Natural killer cell treated with Interleukin-12 subunit alpha and Interleukin-12 subunit beta and Interleukin-15 and Interleukin-18, amount 100 ng/mL, for 72 hours (primary cell): ENCODE results near the gene TPK1. TPM values are rescaled to one million over a fixed set of nuclear protein-coding genes. Genes with fewer than 3 reads are reported as not detected.

ENCODE experiments used
- ATAC-seq, 2 donors: fragments of 150-1000 bp; cut with Tn5 transposase in 1 of 2; sonication (Bioruptor Pico), chemical (Tn5 transposase) in 1 of 2; 2 replicates each; pipeline ENCODE4 v1.10.0; 2021
- DNase-seq: peaks from one replicate; pipeline ENCODE4 v3.0.0; 2022; ENCODE audit warnings: low spot score
- H3K27ac Mint-ChIP-seq, 2 donors: 1 replicate in 1 of 2; 2 replicates in 1 of 2; pipeline ENCODE4 v1.8.0; 2022; ENCODE audit warnings: mixed read lengths in 2 of 2, mild to moderate bottlenecking in 1 of 2, moderate library complexity in 1 of 2
- H3K27me3 Mint-ChIP-seq, 2 donors: 1 replicate in 1 of 2; 2 replicates in 1 of 2; pipeline ENCODE4 v1.8.0; 2022; ENCODE audit warnings: mixed read lengths in 2 of 2
- H3K36me3 Mint-ChIP-seq: one replicate; pipeline ENCODE4 v1.8.0; 2022; ENCODE audit warnings: mixed read lengths
- H3K4me1 Mint-ChIP-seq, 2 donors: 1 replicate in 1 of 2; 2 replicates in 1 of 2; pipeline ENCODE4 v1.8.0; 2022; ENCODE audit warnings: low read depth in 2 of 2, mixed read lengths in 2 of 2, mild to moderate bottlenecking in 1 of 2
- H3K4me3 Mint-ChIP-seq: one replicate; pipeline ENCODE4 v1.8.0; 2022; ENCODE audit warnings: mixed read lengths
- H3K9me3 Mint-ChIP-seq: 2 replicates; pipeline ENCODE4 v1.8.0; 2022; ENCODE audit warnings: mixed read lengths
- total RNA-seq, 2 donors: library from RNA; stranded (reverse); gene quantifications; one replicate each; pipeline ENCODE4 v1.2.3, GENCODE V29; 2022

TPK1 gene
- total RNA-seq, 2 donors from 2014 or later = 10.7 to 13.0 TPM

DNA sequence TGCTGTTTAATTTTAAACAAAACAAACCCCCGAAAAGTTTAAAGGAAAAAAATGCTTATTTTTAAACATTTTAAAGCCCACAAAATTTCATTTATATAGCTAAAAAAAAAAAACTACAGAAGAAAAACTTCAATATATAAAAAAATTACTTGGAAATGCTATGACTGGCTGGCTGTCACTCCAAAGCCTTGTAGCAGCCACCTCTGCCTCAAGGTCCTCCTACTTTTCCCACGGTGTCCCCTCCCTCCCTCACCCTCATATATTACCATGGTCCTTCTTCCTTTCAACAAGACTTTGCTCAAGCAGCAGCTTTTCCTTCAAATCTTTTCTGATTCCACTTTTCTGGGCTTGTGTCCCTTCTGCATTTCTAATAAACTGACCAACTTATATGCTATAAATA is 122.0 kb downstream of the TPK1 start:
- Mint-ChIP-seq H3K36me3 (no peaks in the 10 kb centered on the region), H3K4me3 (no peak overlapping the region), H3K9me3 (peaks cover 3% of the 10 kb centered on the region), H3K27ac (no peak overlapping the region), H3K27me3 (no peaks in the 10 kb centered on the region), H3K4me1 (peaks cover 9 to 11% of the 10 kb centered on the region in 2 donors)
- no peak for ATAC-seq
- no peak for DNase-seq

DNA sequence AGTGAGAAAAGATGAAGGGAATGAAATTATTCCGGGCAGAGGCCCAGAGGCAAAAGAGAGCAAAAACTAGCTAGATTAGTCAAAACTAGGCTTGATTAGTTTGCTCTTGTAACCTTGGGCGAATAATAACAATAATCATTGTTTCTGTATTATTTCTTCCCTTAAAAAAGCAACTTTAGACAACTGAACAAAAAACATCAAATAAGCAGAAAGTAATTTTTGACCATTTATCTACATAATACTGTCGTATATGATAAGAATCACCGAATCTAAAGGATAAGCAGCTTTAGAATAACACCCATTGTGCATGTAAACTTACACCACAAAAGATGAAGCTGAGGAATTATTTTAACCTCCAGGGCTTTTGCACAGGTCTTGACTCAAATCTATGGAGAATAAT is 125.1 kb downstream of the TPK1 start:
- peaks cover 6 to 11% of the 10 kb centered on the region in 2 donors for H3K4me1 Mint-ChIP-seq

DNA sequence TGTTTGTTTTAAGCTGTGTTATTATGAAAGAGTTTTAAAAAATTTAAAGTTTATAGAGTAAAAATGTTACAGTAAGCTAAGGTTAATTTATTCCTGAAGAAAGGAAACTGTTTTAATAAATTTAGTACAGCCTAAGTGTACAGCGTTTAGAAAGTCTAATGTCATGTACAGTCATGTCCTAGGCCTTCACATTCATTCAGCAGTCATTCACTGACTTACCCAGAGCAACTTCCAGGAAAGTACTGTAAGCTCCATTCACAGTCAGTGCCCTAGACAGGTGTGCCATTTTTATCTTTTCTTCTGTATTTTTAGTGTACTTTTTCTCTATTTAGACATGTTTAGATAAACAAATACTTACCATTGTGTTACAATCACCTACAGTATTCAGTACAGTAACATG is 126.8 kb downstream of the TPK1 start:
- Mint-ChIP-seq H3K27ac (no peak overlapping the region), H3K4me1 (peaks cover 11% of the 10 kb centered on the region in 2 donors), H3K36me3 (no peaks in the 10 kb centered on the region), H3K9me3 (no peaks in the 10 kb centered on the region), H3K4me3 (no peak overlapping the region), H3K27me3 (no peaks in the 10 kb centered on the region)
- DNase-seq = no peak
- no peak for ATAC-seq

More for the DNA sequence above, 125.1 kb downstream of the TPK1 start:
- Mint-ChIP-seq H3K4me3 (no peak overlapping the region), H3K9me3 (no peaks in the 10 kb centered on the region), H3K27me3 (no peaks in the 10 kb centered on the region), H3K36me3 (no peaks in the 10 kb centered on the region), H3K27ac (no peak overlapping the region)
- ATAC-seq (no peak), DNase-seq (no peak)

DNA sequence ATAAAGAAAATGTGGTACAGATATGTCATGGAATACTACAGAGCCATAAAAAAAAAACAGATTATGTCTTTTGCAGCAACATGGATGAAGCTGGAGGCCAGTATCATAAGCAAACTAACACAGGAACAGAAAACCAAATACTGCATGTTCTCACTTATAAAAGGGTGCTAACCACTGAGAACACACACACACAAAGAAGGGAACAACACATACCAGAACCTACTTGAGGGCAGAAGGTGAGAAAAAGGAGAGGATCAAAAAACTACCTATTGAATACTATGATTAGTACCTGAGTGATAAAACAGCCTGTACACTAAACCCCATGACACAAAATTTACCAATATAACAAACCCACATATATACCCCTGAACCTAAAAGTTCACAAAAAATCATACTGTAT is 144.6 kb downstream of the TPK1 start:
- H3K9me3 Mint-ChIP-seq = no peaks in the 10 kb centered on the region
- H3K36me3 Mint-ChIP-seq = no peaks in the 10 kb centered on the region
- DNase-seq (no peak), ATAC-seq (peak; percentile 68 to 75)
- peaks cover 13 to 15% of the 10 kb centered on the region in 2 donors for H3K4me1 Mint-ChIP-seq
- H3K27ac Mint-ChIP-seq = no peak overlapping the region
- H3K27me3 Mint-ChIP-seq = peaks cover 0 to 2% of the 10 kb centered on the region in 2 donors
- H3K4me3 Mint-ChIP-seq = peak overlapping the region; percentile 28

DNA sequence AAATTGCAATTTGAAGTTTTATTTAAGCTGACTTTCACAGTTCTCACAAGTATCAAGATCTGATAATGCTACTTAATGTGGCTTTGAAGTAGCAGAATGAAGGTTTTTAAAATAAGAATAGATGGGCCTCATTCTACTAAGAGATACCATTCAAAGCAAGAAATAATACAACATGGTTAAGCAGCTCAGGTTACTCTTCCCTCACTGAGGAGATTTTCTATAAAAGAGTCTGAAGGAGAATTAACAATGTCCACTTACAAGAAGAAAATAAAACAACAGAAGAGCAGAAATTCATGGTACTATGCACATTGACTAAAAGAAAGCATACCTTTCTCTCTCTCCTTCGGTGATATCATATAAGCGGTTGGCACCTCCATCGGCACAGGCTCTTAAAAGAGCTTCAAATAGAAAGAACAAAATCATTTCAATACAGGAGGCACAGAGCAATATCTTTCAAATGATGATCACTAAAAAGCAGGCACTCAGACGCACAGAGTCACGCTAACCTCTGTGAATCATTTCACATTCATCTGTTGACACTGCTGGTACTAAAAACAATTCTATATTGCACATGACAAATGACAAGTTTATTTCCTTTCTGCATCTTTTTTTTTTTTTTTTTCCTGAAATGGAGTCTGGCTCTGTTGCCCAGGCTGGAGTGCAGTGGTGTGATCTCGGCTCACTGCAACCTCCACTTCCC is 153.1 kb downstream of the TPK1 start:
- peak in 1 of 2 donors; percentile 20 for ATAC-seq
- H3K27ac Mint-ChIP-seq = no peak overlapping the region
- H3K4me3 Mint-ChIP-seq = no peak overlapping the region

DNA sequence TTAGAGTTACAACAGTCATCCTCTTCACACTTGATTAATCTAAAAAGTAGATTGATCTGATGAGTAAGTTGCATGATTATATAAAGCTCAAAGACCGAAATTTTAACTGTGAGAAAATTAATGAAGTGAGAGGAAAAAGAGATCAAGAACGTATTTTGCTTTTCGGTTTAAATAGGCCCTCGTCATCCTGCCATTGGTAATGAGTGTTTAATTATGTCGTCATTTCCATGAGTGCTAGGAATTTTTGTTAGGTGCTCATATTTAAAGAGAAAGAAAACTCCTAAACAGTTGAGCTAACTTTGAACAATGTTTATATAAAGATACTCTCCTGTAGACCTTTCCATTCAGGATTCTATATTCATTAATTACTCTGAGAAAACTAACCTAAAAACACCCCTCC is 159.4 kb downstream of the TPK1 start:
- H3K9me3 Mint-ChIP-seq = no peaks in the 10 kb centered on the region
- no peak for ATAC-seq
- no peaks in the 10 kb centered on the region for H3K27me3 Mint-ChIP-seq
- H3K4me3 Mint-ChIP-seq = no peak overlapping the region
- H3K4me1 Mint-ChIP-seq = no peaks in the 10 kb centered on the region
- no peaks in the 10 kb centered on the region for H3K36me3 Mint-ChIP-seq
- no peak for DNase-seq
- H3K27ac Mint-ChIP-seq = no peak overlapping the region

More for the DNA sequence above, 153.1 kb downstream of the TPK1 start:
- no peaks in the 10 kb centered on the region for H3K36me3 Mint-ChIP-seq
- peaks cover 0 to 6% of the 10 kb centered on the region in 2 donors for H3K4me1 Mint-ChIP-seq
- H3K9me3 Mint-ChIP-seq = no peaks in the 10 kb centered on the region
- peaks cover 0 to 2% of the 10 kb centered on the region in 2 donors for H3K27me3 Mint-ChIP-seq
- DNase-seq = no peak

DNA sequence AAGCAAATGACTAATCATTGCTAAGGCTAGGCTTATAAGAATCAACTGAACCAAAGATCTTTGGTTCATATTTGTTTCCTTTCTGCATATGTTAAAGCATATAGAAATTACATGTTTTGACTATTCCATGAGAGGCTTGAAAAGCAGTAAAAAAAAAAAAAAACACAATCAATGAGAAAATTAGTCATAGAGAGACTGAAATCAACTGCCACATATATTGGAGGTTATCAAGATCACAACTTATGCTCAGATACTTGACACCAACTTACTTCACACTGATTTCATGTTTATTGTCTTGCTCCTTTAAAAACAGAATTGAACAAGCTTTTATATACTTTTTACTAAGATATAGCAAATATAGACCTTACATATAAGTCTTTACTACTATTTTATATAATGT is 161.3 kb downstream of the TPK1 start:
- no peak for DNase-seq
- H3K4me1 Mint-ChIP-seq = no peaks in the 10 kb centered on the region
- H3K9me3 Mint-ChIP-seq = no peaks in the 10 kb centered on the region
- H3K27me3 Mint-ChIP-seq = no peaks in the 10 kb centered on the region
- H3K36me3 Mint-ChIP-seq = no peaks in the 10 kb centered on the region
- no peak for ATAC-seq
- no peak overlapping the region for H3K4me3 Mint-ChIP-seq
- H3K27ac Mint-ChIP-seq = no peak overlapping the region

DNA sequence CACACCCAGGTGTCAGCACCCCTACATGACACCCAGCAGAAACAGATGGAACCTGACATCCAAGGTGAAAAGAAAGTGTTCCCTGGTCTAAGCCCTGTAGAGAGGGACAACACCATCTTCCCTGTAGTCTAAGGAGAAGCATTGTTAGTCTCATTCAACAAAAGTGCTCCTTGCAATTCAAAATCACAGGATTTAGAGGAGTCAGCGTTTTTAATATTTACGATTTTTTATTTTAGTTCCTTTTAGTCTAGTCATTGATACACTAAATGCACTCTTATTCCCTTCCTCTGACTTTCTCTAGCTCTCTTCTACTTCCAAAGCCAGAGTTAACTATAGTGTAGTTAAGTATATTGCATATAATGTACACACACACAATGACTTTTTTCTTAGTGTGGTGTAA is 163.0 kb downstream of the TPK1 start:
- Mint-ChIP-seq H3K9me3 (no peaks in the 10 kb centered on the region), H3K27me3 (no peaks in the 10 kb centered on the region), H3K27ac (no peak overlapping the region), H3K4me3 (no peak overlapping the region), H3K4me1 (no peaks in the 10 kb centered on the region), H3K36me3 (no peaks in the 10 kb centered on the region)
- DNase-seq (no peak), ATAC-seq (no peak)

DNA sequence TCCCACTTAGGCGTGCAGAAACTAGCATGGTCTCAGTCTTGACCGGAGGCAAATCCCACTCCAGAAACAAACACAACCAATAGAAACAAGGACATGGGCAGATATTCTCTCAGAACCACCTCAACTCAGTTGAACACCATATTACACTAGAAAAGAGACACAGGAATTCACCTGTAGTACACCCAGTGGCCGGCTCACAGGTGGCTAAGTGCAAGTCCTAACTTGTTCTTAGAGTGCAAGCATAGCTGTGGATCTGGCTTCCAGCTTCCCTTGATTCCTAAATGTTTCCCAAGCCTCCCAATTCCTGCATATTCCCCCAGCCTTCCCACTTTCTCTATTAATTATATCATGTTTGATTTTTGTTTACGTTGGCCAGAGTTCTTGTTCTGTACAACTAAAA is 164.4 kb downstream of the TPK1 start:
- H3K4me1 Mint-ChIP-seq = no peaks in the 10 kb centered on the region
- H3K27me3 Mint-ChIP-seq = no peaks in the 10 kb centered on the region
- no peak overlapping the region for H3K27ac Mint-ChIP-seq
- no peak overlapping the region for H3K4me3 Mint-ChIP-seq
- H3K36me3 Mint-ChIP-seq = no peaks in the 10 kb centered on the region
- no peak for DNase-seq
- no peak for ATAC-seq
- H3K9me3 Mint-ChIP-seq = no peaks in the 10 kb centered on the region

DNA sequence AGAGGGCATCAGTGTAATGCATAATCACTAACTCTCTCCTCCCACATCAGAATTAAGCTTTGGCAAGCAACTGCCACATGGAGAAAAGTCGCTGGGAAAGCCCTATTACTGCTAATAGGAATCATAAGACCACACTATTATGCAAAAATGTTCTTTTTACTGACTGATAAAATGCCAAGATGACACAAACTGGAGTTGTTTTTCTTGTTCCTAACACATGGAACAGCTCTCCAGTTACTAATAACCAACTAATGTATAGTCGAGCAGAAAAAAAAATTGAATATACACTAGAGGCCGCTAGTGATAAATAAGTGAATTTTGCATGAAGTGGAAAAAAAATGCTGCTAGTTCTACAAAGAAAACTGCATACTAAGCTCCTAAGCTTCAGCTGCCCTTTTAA is 165.6 kb downstream of the TPK1 start:
- no peak overlapping the region for H3K4me3 Mint-ChIP-seq
- H3K27ac Mint-ChIP-seq = no peak overlapping the region
- no peaks in the 10 kb centered on the region for H3K9me3 Mint-ChIP-seq
- no peak for ATAC-seq
- H3K27me3 Mint-ChIP-seq = no peaks in the 10 kb centered on the region
- H3K36me3 Mint-ChIP-seq = no peaks in the 10 kb centered on the region
- H3K4me1 Mint-ChIP-seq = no peaks in the 10 kb centered on the region
- DNase-seq = no peak

DNA sequence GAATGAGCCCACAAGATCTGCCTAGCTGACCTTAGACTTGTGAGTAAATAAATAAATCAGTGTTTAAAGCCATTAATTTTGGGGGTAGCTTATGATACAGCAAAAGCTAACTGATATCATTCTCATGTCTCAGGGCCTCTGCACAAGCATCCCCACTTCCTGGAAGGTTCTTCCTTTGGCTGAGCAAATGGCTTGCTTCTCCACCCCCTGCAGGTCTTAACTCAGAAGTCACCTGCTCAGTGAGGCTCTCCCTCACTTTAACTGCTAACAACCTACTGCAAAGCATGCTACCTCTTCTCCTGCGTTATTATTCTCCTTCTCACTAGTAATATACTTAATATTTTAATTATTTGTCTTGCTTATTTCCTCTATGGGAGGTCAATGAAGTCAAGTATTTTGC is 167.3 kb downstream of the TPK1 start:
- no peaks in the 10 kb centered on the region for H3K27me3 Mint-ChIP-seq
- H3K4me1 Mint-ChIP-seq = no peaks in the 10 kb centered on the region
- H3K9me3 Mint-ChIP-seq = no peaks in the 10 kb centered on the region
- no peak overlapping the region for H3K27ac Mint-ChIP-seq
- H3K4me3 Mint-ChIP-seq = no peak overlapping the region
- DNase-seq (no peak), ATAC-seq (no peak)
- no peaks in the 10 kb centered on the region for H3K36me3 Mint-ChIP-seq

DNA sequence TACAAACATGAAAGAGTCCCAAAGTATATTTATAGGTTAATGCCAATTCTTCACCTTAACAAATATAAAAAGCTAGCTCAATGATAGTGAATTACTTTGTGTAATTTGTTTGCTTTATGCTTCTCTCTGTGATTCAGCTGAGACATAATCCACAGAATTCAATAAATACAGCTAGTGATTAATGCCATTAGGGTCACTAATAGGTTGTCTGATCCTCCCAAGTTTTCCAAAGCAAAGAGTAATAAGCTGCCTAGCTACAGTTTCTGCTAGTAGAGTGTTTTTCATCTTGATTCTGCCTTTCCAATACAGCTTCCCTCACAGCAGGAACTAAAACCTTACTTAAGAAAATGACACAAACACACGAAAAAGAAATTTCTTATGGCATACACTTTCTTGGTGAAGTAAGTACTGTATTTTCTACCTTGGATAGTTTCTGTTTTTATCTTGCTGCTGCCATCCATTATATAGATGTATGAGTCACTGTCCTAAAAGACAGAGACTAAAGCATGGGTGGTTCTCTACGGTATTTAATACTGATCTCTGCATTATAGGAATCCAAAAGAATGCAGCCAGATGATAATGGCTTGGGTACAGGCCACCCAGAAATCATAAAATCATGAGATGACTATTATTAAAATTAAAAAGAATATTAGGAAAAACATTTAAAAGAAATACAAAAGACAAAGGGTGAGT is 170.0 kb downstream of the TPK1 start:
- DNase-seq (no peak), ATAC-seq (no peak)
- no peaks in the 10 kb centered on the region for H3K4me1 Mint-ChIP-seq
- no peaks in the 10 kb centered on the region for H3K27me3 Mint-ChIP-seq
- H3K4me3 Mint-ChIP-seq = no peak overlapping the region
- no peaks in the 10 kb centered on the region for H3K9me3 Mint-ChIP-seq
- no peaks in the 10 kb centered on the region for H3K36me3 Mint-ChIP-seq
- no peak overlapping the region for H3K27ac Mint-ChIP-seq

DNA sequence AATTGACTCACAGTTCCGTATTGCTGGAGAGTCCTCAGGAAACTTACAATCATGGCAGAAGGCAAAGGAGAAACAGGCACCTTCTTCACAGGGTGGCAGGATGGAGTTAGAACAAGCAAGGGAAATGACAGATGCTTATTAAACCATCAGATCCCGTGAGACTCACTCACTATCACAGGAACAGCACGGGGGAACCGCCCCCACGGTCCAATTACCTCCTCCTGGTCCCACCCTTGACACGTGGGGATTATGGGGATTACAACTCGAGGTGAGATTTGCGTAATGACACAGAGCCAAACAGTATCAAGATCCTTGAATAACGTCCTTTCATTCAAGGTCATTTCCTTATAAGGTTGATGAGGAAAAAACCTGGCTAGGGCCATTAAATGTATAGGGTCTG is 176.6 kb downstream of the TPK1 start:
- no peak overlapping the region for H3K4me3 Mint-ChIP-seq
- H3K36me3 Mint-ChIP-seq = no peaks in the 10 kb centered on the region
- ATAC-seq = no peak
- H3K27me3 Mint-ChIP-seq = no peaks in the 10 kb centered on the region
- no peak for DNase-seq
- no peak overlapping the region for H3K27ac Mint-ChIP-seq
- H3K9me3 Mint-ChIP-seq = no peaks in the 10 kb centered on the region
- H3K4me1 Mint-ChIP-seq = peaks cover 0 to 4% of the 10 kb centered on the region in 2 donors

DNA sequence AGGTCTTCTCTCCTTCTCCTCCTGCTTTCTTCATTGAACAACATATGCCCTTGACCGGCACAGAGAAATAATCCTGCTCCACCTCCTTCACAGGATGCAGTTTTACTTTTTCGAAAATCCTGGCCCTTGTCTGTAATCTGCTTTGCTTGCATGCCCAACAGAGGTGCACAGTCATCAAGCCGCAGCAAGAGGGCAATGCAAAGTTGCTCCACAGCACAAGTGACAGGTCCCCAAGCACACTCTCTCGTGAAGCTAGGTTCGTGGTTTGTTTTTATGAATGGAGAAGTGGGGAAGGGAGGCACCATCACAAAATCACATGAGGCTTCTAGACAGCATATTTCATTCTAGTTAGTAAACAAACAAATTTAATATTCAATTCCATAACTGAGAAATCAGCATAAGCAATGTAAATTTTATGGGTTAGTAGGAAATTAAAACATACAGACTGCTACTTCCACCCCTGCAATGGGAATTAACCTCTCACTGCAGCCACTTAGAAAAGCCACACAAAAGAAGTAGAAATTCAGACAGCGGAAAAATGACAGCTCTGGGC is 178.8 kb downstream of the TPK1 start:
- peaks cover 4 to 5% of the 10 kb centered on the region in 2 donors for H3K4me1 Mint-ChIP-seq

More for the DNA sequence above, 178.8 kb downstream of the TPK1 start:
- H3K27me3 Mint-ChIP-seq = no peaks in the 10 kb centered on the region
- no peak overlapping the region for H3K27ac Mint-ChIP-seq
- H3K36me3 Mint-ChIP-seq = no peaks in the 10 kb centered on the region
- DNase-seq (no peak), ATAC-seq (peak in 1 of 2 donors; percentile 40)
- H3K4me3 Mint-ChIP-seq = no peak overlapping the region
- H3K9me3 Mint-ChIP-seq = no peaks in the 10 kb centered on the region
